GM23338 (cell line): ENCODE measurements around the gene HEATR1. TPM values are rescaled to one million over a fixed set of nuclear protein-coding genes. Genes with fewer than 3 reads are reported as not detected.

Experiments
- ATAC-seq: fragments of 200-7000 bp; cut with Tn5 transposase; 3 replicates; pipeline ENCODE4 v1.9.1; 2020
- DNase-seq: peaks from one replicate; pipeline ENCODE4 v3.0.0-alpha.2; 2015; ENCODE audit warnings: low spot score
- H2AFZ ChIP-seq: fragments of 200-600 bp; sonication (generic); 2 replicates; pipeline ENCODE4 v1.8.0; 2016; ENCODE audit warnings: antibody characterized with exemption, mild to moderate bottlenecking, moderate library complexity
- H3F3A ChIP-seq: fragments of 200-600 bp; sonication (generic); replicated peaks from 2 replicates; pipeline ENCODE4 v1.8.0; 2017; ENCODE audit warnings: antibody characterized with exemption, mixed run types, low read depth
- H3K27ac ChIP-seq: fragments of 200-600 bp; sonication (generic); 2 replicates; pipeline ENCODE4 v1.6.1; 2016; ENCODE audit warnings: low read depth
- H3K27me3 ChIP-seq: fragments of 200-600 bp; sonication (generic); 2 replicates; pipeline ENCODE4 v1.8.0; 2016; ENCODE audit warnings: mild to moderate bottlenecking, mixed run types, moderate library complexity; ENCODE audit not compliant: insufficient read depth
- H3K36me3 ChIP-seq: fragments of 200-600 bp; sonication (generic); 2 replicates; pipeline ENCODE4 v1.8.0; 2016; ENCODE audit warnings: mild to moderate bottlenecking; ENCODE audit not compliant: insufficient read depth
- H3K4me1 ChIP-seq: fragments of 200-600 bp; sonication (generic); 2 replicates; pipeline ENCODE4 v1.8.0; 2016; ENCODE audit warnings: mild to moderate bottlenecking, moderate library complexity; ENCODE audit not compliant: insufficient read depth
- H3K4me2 ChIP-seq: fragments of 200-600 bp; sonication (generic); 2 replicates; pipeline ENCODE4 v1.7.1; 2017; ENCODE audit warnings: mixed run types
- H3K4me3 ChIP-seq: fragments of 200-600 bp; sonication (generic); 2 replicates; pipeline ENCODE4 v1.6.1; 2016; ENCODE audit warnings: mixed run types
- H3K79me2 ChIP-seq: fragments of 200-600 bp; sonication (generic); replicated peaks from 2 replicates; pipeline ENCODE4 v1.8.0; 2017; ENCODE audit warnings: mild to moderate bottlenecking; ENCODE audit not compliant: insufficient read depth
- H3K9me2 ChIP-seq: fragments of 200-600 bp; sonication (generic); 2 replicates; pipeline ENCODE4 v1.8.0; 2017; ENCODE audit not compliant: insufficient read depth
- H4K20me1 ChIP-seq: fragments of 200-600 bp; sonication (generic); replicated peaks from 2 replicates; pipeline ENCODE4 v1.8.0; 2017; ENCODE audit warnings: mild to moderate bottlenecking; ENCODE audit not compliant: insufficient read depth
- H3K27ac Mint-ChIP-seq: 2 replicates; pipeline ENCODE4 v1.8.0; 2020; ENCODE audit warnings: inconsistent platforms, mild to moderate bottlenecking, moderate library complexity, mixed read lengths
- H3K27me3 Mint-ChIP-seq: 3 replicates; pipeline ENCODE4 v1.8.0; 2022; ENCODE audit warnings: low read depth, mild to moderate bottlenecking, moderate library complexity, mixed read lengths, inconsistent platforms; ENCODE audit not compliant: insufficient read depth, poor library complexity
- H3K36me3 Mint-ChIP-seq: 3 replicates; pipeline ENCODE4 v1.8.0; 2021; ENCODE audit warnings: low read depth, mild to moderate bottlenecking, inconsistent platforms, moderate library complexity, mixed read lengths
- H3K4me1 Mint-ChIP-seq: 3 replicates; pipeline ENCODE4 v1.8.0; 2020; ENCODE audit warnings: mild to moderate bottlenecking, inconsistent platforms, mixed read lengths
- H3K4me3 Mint-ChIP-seq: 3 replicates; pipeline ENCODE4 v1.8.0; 2021; ENCODE audit warnings: moderate library complexity, mild to moderate bottlenecking, inconsistent platforms, mixed read lengths
- H3K9me3 Mint-ChIP-seq: 3 replicates; pipeline ENCODE4 v1.8.0; 2020; ENCODE audit warnings: moderate library complexity, mild to moderate bottlenecking, inconsistent platforms, mixed read lengths
- CREB1 ChIP-seq: fragments of 250-450 bp; sonication (Bioruptor Pico); IDR thresholded peaks from 2 replicates; pipeline ENCODE4 v1.5.0; 2020; ENCODE audit warnings: low read depth, mild to moderate bottlenecking, moderate library complexity
- EZH2 ChIP-seq: fragments of 200-600 bp; sonication (generic); IDR thresholded peaks from one replicate; pipeline ENCODE4 v1.8.0; 2017; ENCODE audit warnings: antibody characterized with exemption, mild to moderate bottlenecking, low read depth; ENCODE audit not compliant: unreplicated experiment
- EZH2phosphoT487 ChIP-seq: fragments of 200-600 bp; sonication (generic); IDR thresholded peaks from one replicate; pipeline ENCODE4 v1.8.1; 2018; ENCODE audit warnings: antibody characterized with exemption; ENCODE audit not compliant: unreplicated experiment
- JUNB ChIP-seq: IDR thresholded peaks from one replicate; pipeline ENCODE4 v1.6.1; 2016; ENCODE audit warnings: antibody characterized with exemption; ENCODE audit not compliant: unreplicated experiment
- NANOG ChIP-seq: IDR thresholded peaks from 2 replicates; pipeline ENCODE4 v1.6.1; 2016; ENCODE audit warnings: antibody characterized with exemption, borderline replicate concordance
- POLR2AphosphoS5 ChIP-seq: IDR thresholded peaks from 2 replicates; pipeline ENCODE4 v1.6.1; 2016; ENCODE audit warnings: antibody characterized with exemption, low read depth
- STAT1 ChIP-seq: IDR thresholded peaks from one replicate; pipeline ENCODE4 v1.6.1; 2016; ENCODE audit warnings: antibody characterized with exemption; ENCODE audit not compliant: unreplicated experiment
- ZNF114 ChIP-seq: fragments of 250-450 bp; sonication (Bioruptor Pico); IDR thresholded peaks from 2 replicates; pipeline ENCODE4 v1.5.0; 2020; ENCODE audit warnings: mild to moderate bottlenecking, moderate library complexity
- ZNF331 ChIP-seq: fragments of 250-450 bp; sonication (Bioruptor Pico); IDR thresholded peaks from 2 replicates; pipeline ENCODE4 v1.5.0; 2020; ENCODE audit warnings: low read depth, mild to moderate bottlenecking, moderate library complexity
- polyA plus RNA-seq: library from polyadenylated mRNA; unstranded; fragments of >200 nt; fragmentation: Nextera tagmentation; extraction: Ambion mirVana; gene quantifications from 2 replicates; pipeline ENCODE4 v1.2.1, GENCODE V29; 2016
- total RNA-seq: library from RNA; depleted of rRNA; stranded (reverse); fragments of >200 nt; shearing (Covaris generic); gene quantifications from 2 replicates; pipeline ENCODE4 v1.2.3, GENCODE V29; 2014
- TF ChIP-seq, protein P1 (sequence below): fragments of 250-450 bp; sonication (Bioruptor Pico); IDR thresholded peaks from 2 replicates; pipeline ENCODE4 v1.5.0; 2020; ENCODE audit warnings: mild to moderate bottlenecking, moderate library complexity
- TF ChIP-seq, protein P2 (sequence below): IDR thresholded peaks from 2 replicates; pipeline ENCODE4 v1.6.1; 2016; ENCODE audit warnings: antibody characterized with exemption
- TF ChIP-seq, protein P3 (sequence below), 2 experiments: fragments of 200-600 bp in 1 of 2; sonication (generic) in 1 of 2; conservative IDR thresholded peaks; 2 replicates each; pipeline versions ENCODE4 v1.5.1 to v1.6.1; 2016 to 2017; ENCODE audit warnings: antibody characterized with exemption in 2 of 2, low read depth in 2 of 2, mild to moderate bottlenecking in 2 of 2, moderate library complexity in 1 of 2

The HEATR1 gene
- total and polyA plus RNA-seq, 2 experiments from 2014 or later, result 17.2 to 81.1 TPM

DNA sequence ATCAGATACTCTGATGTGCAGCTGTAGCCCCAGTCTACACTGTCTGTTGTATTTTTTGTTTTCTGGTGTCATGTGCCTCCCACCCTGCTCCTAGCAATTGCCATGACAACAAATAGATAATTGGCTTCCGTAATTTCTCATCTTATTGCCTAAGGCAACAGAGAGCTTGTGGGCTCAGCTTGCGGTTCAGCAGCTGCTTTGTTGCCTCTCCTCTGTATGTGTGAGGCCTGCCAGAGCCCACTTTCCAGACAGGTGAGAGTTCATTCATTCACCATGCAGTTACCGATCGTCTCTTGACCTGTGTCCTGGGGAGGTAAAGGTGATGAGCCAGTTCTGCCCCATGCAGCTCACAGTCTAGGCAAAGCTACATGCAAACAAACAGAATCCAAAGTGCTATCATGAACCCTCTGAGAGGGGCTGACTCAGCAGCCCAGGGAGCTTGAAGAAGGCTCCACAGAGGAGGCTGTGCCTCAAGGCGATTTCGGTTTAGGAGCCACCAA, 68.6 kb downstream of the HEATR1 start (continued):
- TF ChIP-seq, protein P1, sequence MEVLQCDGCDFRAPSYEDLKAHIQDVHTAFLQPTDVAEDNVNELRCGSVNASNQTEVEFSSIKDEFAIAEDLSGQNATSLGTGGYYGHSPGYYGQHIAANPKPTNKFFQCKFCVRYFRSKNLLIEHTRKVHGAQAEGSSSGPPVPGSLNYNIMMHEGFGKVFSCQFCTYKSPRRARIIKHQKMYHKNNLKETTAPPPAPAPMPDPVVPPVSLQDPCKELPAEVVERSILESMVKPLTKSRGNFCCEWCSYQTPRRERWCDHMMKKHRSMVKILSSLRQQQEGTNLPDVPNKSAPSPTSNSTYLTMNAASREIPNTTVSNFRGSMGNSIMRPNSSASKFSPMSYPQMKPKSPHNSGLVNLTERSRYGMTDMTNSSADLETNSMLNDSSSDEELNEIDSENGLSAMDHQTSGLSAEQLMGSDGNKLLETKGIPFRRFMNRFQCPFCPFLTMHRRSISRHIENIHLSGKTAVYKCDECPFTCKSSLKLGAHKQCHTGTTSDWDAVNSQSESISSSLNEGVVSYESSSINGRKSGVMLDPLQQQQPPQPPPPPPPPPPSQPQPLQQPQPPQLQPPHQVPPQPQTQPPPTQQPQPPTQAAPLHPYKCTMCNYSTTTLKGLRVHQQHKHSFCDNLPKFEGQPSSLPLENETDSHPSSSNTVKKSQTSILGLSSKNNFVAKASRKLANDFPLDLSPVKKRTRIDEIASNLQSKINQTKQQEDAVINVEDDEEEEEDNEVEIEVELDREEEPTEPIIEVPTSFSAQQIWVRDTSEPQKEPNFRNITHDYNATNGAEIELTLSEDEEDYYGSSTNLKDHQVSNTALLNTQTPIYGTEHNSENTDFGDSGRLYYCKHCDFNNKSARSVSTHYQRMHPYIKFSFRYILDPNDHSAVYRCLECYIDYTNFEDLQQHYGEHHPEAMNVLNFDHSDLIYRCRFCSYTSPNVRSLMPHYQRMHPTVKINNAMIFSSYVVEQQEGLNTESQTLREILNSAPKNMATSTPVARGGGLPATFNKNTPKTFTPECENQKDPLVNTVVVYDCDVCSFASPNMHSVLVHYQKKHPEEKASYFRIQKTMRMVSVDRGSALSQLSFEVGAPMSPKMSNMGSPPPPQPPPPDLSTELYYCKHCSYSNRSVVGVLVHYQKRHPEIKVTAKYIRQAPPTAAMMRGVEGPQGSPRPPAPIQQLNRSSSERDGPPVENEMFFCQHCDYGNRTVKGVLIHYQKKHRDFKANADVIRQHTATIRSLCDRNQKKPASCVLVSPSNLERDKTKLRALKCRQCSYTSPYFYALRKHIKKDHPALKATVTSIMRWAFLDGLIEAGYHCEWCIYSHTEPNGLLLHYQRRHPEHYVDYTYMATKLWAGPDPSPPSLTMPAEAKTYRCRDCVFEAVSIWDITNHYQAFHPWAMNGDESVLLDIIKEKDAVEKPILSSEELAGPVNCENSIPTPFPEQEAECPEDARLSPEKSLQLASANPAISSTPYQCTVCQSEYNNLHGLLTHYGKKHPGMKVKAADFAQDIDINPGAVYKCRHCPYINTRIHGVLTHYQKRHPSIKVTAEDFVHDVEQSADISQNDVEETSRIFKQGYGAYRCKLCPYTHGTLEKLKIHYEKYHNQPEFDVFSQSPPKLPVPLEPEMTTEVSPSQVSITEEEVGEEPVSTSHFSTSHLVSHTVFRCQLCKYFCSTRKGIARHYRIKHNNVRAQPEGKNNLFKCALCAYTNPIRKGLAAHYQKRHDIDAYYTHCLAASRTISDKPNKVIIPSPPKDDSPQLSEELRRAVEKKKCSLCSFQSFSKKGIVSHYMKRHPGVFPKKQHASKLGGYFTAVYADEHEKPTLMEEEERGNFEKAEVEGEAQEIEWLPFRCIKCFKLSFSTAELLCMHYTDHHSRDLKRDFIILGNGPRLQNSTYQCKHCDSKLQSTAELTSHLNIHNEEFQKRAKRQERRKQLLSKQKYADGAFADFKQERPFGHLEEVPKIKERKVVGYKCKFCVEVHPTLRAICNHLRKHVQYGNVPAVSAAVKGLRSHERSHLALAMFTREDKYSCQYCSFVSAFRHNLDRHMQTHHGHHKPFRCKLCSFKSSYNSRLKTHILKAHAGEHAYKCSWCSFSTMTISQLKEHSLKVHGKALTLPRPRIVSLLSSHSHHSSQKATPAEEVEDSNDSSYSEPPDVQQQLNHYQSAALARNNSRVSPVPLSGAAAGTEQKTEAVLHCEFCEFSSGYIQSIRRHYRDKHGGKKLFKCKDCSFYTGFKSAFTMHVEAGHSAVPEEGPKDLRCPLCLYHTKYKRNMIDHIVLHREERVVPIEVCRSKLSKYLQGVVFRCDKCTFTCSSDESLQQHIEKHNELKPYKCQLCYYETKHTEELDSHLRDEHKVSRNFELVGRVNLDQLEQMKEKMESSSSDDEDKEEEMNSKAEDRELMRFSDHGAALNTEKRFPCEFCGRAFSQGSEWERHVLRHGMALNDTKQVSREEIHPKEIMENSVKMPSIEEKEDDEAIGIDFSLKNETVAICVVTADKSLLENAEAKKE (CRISPR knock-in tag), result no peak
- TF ChIP-seq EZH2, result no peak
- TF ChIP-seq NANOG, result no peak

DNA sequence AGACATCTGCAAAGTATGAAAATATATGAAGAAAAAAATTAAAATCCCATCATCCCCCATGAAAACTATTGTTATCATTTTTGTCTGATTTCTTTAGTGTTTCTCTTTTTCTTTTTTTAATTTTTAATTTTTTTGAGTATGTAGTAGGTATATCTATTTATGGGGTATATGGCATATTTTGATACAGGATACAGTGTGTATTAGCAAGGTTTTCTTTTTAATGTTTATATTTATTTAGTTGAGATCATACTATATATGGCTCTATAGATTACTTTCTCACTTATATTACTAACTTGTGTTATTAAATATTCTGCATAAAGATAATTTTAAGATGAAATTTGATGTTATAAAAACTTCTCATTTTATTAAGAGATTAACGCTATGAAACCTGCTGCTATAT, 69.1 kb downstream of the HEATR1 start:
- Histone ChIP-seq H3K79me2 (no peaks in the 10 kb centered on the region), H4K20me1 (no peaks in the 10 kb centered on the region; the same call in none of the 2 replicates), H3K36me3 (no peaks in the 10 kb centered on the region), H3K4me1 (no peaks in the 10 kb centered on the region), H3K4me3 (no peak overlapping the region), H2AFZ (no peak overlapping the region), H3K9me2 (no peaks in the 10 kb centered on the region), H3K27me3 (no peaks in the 10 kb centered on the region), H3K4me2 (no peak overlapping the region), H3F3A (no peaks in the 10 kb centered on the region), H3K27ac (no peak overlapping the region; the same call in 1 of the 2 replicates)
- H3K36me3 Mint-ChIP-seq, result peaks cover 8% of the 10 kb centered on the region; the same call in 2 of the 3 replicates
- DNase-seq, result no peak
- H3K27me3 Mint-ChIP-seq, result peaks cover 3% of the 10 kb centered on the region
- H3K27ac Mint-ChIP-seq, result no peak overlapping the region
- peaks cover 9% of the 10 kb centered on the region; the same call in 2 of the 3 replicates for H3K4me1 Mint-ChIP-seq
- no peaks in the 10 kb centered on the region for H3K9me3 Mint-ChIP-seq
- no peak for ATAC-seq
- H3K4me3 Mint-ChIP-seq, result no peak overlapping the region
- TF ChIP-seq ZNF114 (CRISPR knock-in tag) (no peak), POLR2AphosphoS5 (no peak), EZH2phosphoT487 (no peak), STAT1 (no peak), CREB1 (CRISPR knock-in tag) (no peak), JUNB (no peak), ZNF331 (no peak)
- TF ChIP-seq, protein P2, sequence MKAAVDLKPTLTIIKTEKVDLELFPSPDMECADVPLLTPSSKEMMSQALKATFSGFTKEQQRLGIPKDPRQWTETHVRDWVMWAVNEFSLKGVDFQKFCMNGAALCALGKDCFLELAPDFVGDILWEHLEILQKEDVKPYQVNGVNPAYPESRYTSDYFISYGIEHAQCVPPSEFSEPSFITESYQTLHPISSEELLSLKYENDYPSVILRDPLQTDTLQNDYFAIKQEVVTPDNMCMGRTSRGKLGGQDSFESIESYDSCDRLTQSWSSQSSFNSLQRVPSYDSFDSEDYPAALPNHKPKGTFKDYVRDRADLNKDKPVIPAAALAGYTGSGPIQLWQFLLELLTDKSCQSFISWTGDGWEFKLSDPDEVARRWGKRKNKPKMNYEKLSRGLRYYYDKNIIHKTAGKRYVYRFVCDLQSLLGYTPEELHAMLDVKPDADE, result no peak
- TF ChIP-seq, protein P3, sequence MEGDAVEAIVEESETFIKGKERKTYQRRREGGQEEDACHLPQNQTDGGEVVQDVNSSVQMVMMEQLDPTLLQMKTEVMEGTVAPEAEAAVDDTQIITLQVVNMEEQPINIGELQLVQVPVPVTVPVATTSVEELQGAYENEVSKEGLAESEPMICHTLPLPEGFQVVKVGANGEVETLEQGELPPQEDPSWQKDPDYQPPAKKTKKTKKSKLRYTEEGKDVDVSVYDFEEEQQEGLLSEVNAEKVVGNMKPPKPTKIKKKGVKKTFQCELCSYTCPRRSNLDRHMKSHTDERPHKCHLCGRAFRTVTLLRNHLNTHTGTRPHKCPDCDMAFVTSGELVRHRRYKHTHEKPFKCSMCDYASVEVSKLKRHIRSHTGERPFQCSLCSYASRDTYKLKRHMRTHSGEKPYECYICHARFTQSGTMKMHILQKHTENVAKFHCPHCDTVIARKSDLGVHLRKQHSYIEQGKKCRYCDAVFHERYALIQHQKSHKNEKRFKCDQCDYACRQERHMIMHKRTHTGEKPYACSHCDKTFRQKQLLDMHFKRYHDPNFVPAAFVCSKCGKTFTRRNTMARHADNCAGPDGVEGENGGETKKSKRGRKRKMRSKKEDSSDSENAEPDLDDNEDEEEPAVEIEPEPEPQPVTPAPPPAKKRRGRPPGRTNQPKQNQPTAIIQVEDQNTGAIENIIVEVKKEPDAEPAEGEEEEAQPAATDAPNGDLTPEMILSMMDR (conservative IDR thresholded peaks at IDR 0.05; ENCODE audit: low read depth in 2 of 2), result no peak
